HepG2 (cell line): ENCODE measurements around the gene BEX2. TPM values are rescaled to one million over a fixed set of nuclear protein-coding genes. Genes with fewer than 3 reads are reported as not detected.

Experiments used
- CCDC6 ChIP-seq: sonication (generic); formaldehyde crosslinking; IDR thresholded peaks from 2 replicates; pipeline ENCODE4 v1.8.1; 2022; ENCODE audit warnings: mild to moderate bottlenecking, missing genetic modification reagents, moderate library complexity
- KDM6A ChIP-seq: IDR thresholded peaks from 2 replicates; pipeline ENCODE4 v1.6.1; 2016; ENCODE audit warnings: low read depth
- MEIS1 ChIP-seq: sonication (generic); formaldehyde crosslinking; IDR thresholded peaks from 2 replicates; pipeline ENCODE4 v1.9.0; 2021; ENCODE audit warnings: mild to moderate bottlenecking, missing genetic modification reagents, moderate library complexity, borderline replicate concordance
- PLRG1 ChIP-seq: fragments of 450-650 bp; conservative IDR thresholded peaks from 2 replicates; pipeline ENCODE4 v1.6.1; 2016
- ZMAT3 ChIP-seq: sonication (generic); formaldehyde crosslinking; conservative IDR thresholded peaks from 2 replicates; pipeline ENCODE4 v1.7.0; 2021; ENCODE audit warnings: missing genetic modification reagents
- ZNF761 ChIP-seq: sonication (generic); formaldehyde crosslinking; conservative IDR thresholded peaks from 2 replicates; pipeline ENCODE4 v1.4.0; 2020; ENCODE audit warnings: mild to moderate bottlenecking, missing genetic modification reagents
- ZNF780A ChIP-seq: sonication (generic); formaldehyde crosslinking; IDR thresholded peaks from 2 replicates; pipeline ENCODE4 v1.8.0; 2022; ENCODE audit warnings: mild to moderate bottlenecking, missing genetic modification reagents, moderate library complexity
- polyA plus RNA-seq, 8 experiments: library from polyadenylated mRNA; depleted of rRNA in 3 of 8; stranded (reverse) in 7 of 8; unstranded in 1 of 8; fragments of >200 nt; fragmentation: Illumina TruSeq in 4 of 8; extraction: Trizol in 4 of 8; gene quantifications; 2 replicates each; pipeline versions ENCODE4 v1.2.1 to v1.2.3, GENCODE V29; 2011 to 2016; ENCODE audit warnings: low read depth in 4 of 8, missing spikeins in 1 of 8, mixed read lengths in 1 of 8; ENCODE audit not compliant: insufficient read depth in 1 of 8
- total RNA-seq, 5 experiments: library from RNA; depleted of rRNA; stranded (reverse); fragments of >200 nt; fragmentation: Illumina TruSeq; extraction: Trizol; gene quantifications; 2 replicates each; pipeline ENCODE4 v1.2.3, GENCODE V29; 2016; ENCODE audit warnings: low read depth in 1 of 5
- TF ChIP-seq, protein P1 (sequence below): sonication (generic); formaldehyde crosslinking; IDR thresholded peaks from 2 replicates; pipeline ENCODE4 v1.4.0; 2020; ENCODE audit warnings: low read depth, missing genetic modification reagents
- TF ChIP-seq, protein P2 (sequence below): sonication (generic); formaldehyde crosslinking; IDR thresholded peaks from 2 replicates; pipeline ENCODE4 v1.5.1; 2020; ENCODE audit warnings: mild to moderate bottlenecking, missing genetic modification reagents, borderline replicate concordance

The BEX2 gene
- total and polyA plus RNA-seq, 2 of the 13 experiments (the other 11 are each of a cell fraction or from before 2014, with no cell fraction given), result 0.46 to 0.54 TPM

DNA sequence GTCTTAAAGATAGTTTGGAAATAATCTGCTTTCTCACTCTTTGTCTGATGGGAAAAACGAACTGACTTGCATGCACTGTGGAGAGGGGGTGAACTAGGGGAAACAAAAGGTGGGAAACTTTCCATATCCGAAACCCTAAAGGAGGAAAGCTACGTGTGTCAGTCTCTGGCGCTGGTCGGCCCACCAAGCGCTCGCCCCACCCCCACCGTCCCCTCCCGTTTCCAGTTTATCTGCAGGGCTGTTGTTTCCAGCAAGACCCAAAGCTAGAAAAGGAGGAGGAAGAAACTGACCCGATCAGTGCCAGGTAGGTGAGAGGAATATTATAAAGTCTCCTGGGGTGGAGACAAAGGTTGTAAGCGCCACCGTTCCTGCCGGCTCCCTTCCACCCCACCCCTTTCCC lies 46.1 kb upstream of the BEX2 start (continued):
- TF ChIP-seq, protein P1, sequence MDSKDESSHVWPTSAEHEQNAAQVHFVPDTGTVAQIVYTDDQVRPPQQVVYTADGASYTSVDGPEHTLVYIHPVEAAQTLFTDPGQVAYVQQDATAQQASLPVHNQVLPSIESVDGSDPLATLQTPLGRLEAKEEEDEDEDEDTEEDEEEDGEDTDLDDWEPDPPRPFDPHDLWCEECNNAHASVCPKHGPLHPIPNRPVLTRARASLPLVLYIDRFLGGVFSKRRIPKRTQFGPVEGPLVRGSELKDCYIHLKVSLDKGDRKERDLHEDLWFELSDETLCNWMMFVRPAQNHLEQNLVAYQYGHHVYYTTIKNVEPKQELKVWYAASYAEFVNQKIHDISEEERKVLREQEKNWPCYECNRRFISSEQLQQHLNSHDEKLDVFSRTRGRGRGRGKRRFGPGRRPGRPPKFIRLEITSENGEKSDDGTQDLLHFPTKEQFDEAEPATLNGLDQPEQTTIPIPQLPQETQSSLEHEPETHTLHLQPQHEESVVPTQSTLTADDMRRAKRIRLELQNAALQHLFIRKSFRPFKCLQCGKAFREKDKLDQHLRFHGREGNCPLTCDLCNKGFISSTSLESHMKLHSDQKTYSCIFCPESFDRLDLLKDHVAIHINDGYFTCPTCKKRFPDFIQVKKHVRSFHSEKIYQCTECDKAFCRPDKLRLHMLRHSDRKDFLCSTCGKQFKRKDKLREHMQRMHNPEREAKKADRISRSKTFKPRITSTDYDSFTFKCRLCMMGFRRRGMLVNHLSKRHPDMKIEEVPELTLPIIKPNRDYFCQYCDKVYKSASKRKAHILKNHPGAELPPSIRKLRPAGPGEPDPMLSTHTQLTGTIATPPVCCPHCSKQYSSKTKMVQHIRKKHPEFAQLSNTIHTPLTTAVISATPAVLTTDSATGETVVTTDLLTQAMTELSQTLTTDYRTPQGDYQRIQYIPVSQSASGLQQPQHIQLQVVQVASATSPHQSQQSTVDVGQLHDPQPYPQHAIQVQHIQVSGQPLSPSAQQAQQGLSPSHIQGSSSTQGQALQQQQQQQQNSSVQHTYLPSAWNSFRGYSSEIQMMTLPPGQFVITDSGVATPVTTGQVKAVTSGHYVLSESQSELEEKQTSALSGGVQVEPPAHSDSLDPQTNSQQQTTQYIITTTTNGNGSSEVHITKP (CRISPR knock-in tag), result no peak
- TF ChIP-seq ZNF761 (CRISPR knock-in tag) (no peak), KDM6A (CRISPR knock-in tag) (no peak), PLRG1 (no peak), CCDC6 (CRISPR knock-in tag) (no peak), ZNF780A (CRISPR knock-in tag) (no peak), ZMAT3 (CRISPR knock-in tag) (no peak), MEIS1 (CRISPR knock-in tag) (no peak)
- TF ChIP-seq, protein P2, sequence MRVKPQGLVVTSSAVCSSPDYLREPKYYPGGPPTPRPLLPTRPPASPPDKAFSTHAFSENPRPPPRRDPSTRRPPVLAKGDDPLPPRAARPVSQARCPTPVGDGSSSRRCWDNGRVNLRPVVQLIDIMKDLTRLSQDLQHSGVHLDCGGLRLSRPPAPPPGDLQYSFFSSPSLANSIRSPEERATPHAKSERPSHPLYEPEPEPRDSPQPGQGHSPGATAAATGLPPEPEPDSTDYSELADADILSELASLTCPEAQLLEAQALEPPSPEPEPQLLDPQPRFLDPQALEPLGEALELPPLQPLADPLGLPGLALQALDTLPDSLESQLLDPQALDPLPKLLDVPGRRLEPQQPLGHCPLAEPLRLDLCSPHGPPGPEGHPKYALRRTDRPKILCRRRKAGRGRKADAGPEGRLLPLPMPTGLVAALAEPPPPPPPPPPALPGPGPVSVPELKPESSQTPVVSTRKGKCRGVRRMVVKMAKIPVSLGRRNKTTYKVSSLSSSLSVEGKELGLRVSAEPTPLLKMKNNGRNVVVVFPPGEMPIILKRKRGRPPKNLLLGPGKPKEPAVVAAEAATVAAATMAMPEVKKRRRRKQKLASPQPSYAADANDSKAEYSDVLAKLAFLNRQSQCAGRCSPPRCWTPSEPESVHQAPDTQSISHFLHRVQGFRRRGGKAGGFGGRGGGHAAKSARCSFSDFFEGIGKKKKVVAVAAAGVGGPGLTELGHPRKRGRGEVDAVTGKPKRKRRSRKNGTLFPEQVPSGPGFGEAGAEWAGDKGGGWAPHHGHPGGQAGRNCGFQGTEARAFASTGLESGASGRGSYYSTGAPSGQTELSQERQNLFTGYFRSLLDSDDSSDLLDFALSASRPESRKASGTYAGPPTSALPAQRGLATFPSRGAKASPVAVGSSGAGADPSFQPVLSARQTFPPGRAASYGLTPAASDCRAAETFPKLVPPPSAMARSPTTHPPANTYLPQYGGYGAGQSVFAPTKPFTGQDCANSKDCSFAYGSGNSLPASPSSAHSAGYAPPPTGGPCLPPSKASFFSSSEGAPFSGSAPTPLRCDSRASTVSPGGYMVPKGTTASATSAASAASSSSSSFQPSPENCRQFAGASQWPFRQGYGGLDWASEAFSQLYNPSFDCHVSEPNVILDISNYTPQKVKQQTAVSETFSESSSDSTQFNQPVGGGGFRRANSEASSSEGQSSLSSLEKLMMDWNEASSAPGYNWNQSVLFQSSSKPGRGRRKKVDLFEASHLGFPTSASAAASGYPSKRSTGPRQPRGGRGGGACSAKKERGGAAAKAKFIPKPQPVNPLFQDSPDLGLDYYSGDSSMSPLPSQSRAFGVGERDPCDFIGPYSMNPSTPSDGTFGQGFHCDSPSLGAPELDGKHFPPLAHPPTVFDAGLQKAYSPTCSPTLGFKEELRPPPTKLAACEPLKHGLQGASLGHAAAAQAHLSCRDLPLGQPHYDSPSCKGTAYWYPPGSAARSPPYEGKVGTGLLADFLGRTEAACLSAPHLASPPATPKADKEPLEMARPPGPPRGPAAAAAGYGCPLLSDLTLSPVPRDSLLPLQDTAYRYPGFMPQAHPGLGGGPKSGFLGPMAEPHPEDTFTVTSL, result no peak
